NB4 (cell line): ENCODE data around the gene ZMIZ2.

Experiments used
- DNase-seq: peaks from one replicate; pipeline ENCODE4 v3.0.0; 2010; ENCODE audit warnings: low read depth
- H3K4me3 ChIP-seq: one replicate; pipeline ENCODE4 v1.5.1; 2011; ENCODE audit warnings: mild to moderate bottlenecking, low read depth, low read length, moderate library complexity
- CTCF ChIP-seq: IDR thresholded peaks from one replicate; pipeline ENCODE4 v1.5.1; 2012; ENCODE audit warnings: low read depth, low read length
- MAX ChIP-seq: IDR thresholded peaks from 2 replicates; pipeline ENCODE4 v1.6.1; 2011; ENCODE audit warnings: low read depth, low read length
- MYC ChIP-seq: IDR thresholded peaks from 2 replicates; pipeline ENCODE4 v1.6.1; 2011; ENCODE audit warnings: low read depth, low read length
- POLR2A ChIP-seq: IDR thresholded peaks from 2 replicates; pipeline ENCODE4 v1.6.1; 2011; ENCODE audit warnings: mild to moderate bottlenecking; ENCODE audit not compliant: insufficient read length; ENCODE audit errors: extremely low read depth

Gene ZMIZ2

GRCh38 chr7:44760034-44760580 lies 11.5 kb downstream of the ZMIZ2 start:
- no peak overlapping the region for H3K4me3 ChIP-seq
- DNase-seq = no peak
- no peak for TF ChIP-seq MAX
- TF ChIP-seq CTCF = no peak
- TF ChIP-seq MYC = no peak
- no peak for TF ChIP-seq POLR2A

- no peak for DNase-seq
- H3K4me3 ChIP-seq = no peak overlapping the region
- TF ChIP-seq POLR2A (no peak), MYC (no peak), MAX (no peak), CTCF (no peak)
These were observed 12.8 kb downstream of the ZMIZ2 start for GRCh38 chr7:44761207-44762161.

GRCh38 chr7:44762300-44762699 lies 13.7 kb downstream of the ZMIZ2 start:
- DNase-seq = no peak
- no peak for TF ChIP-seq MYC
- TF ChIP-seq POLR2A = no peak
- no peak for TF ChIP-seq CTCF
- no peak for TF ChIP-seq MAX
- H3K4me3 ChIP-seq = no peak overlapping the region

GRCh38 chr7:44762726-44763522 lies 14.3 kb downstream of the ZMIZ2 start:
- DNase-seq = no peak
- TF ChIP-seq CTCF = no peak
- TF ChIP-seq POLR2A = no peak

GRCh38 chr7:44764081-44764480 lies 15.4 kb downstream of the ZMIZ2 start:
- TF ChIP-seq POLR2A = no peak
- TF ChIP-seq MYC = no peak
- no peak for TF ChIP-seq CTCF
- no peak for TF ChIP-seq MAX
- no peak overlapping the region for H3K4me3 ChIP-seq
- DNase-seq = no peak

More at GRCh38 chr7:44762726-44763522, 14.3 kb downstream of the ZMIZ2 start:
- no peak overlapping the region for H3K4me3 ChIP-seq
